Activated T-helper 17 cell treated with anti-CD3 and anti-CD28 coated beads, Interleukin-2, amount 50 U/mL, for 72 hours (primary cell): ENCODE measurements around the gene ABHD11. TPM values are rescaled to one million over a fixed set of nuclear protein-coding genes. Genes with fewer than 3 reads are reported as not detected.
"Not testable (repeated sequence)": the region's sequence is repeated elsewhere in the genome, so short reads cannot be mapped to it uniquely, and the experiment has no call there.

Source experiments
- ATAC-seq: fragments of 150-1000 bp; cut with Tn5 transposase; replicated peaks from 2 replicates; pipeline ENCODE4 v1.10.0; 2021; ENCODE audit warnings: mild to moderate bottlenecking, moderate library complexity
- H3K27ac Mint-ChIP-seq: one replicate; pipeline ENCODE4 v1.8.0; 2022; ENCODE audit warnings: mixed read lengths
- H3K27me3 Mint-ChIP-seq: one replicate; pipeline ENCODE4 v1.8.0; 2022; ENCODE audit warnings: mixed read lengths
- H3K36me3 Mint-ChIP-seq: one replicate; pipeline ENCODE4 v1.8.0; 2022; ENCODE audit warnings: low read depth, mild to moderate bottlenecking, mixed read lengths
- H3K4me1 Mint-ChIP-seq: one replicate; pipeline ENCODE4 v1.8.0; 2022; ENCODE audit warnings: mixed read lengths
- H3K4me3 Mint-ChIP-seq: one replicate; pipeline ENCODE4 v1.8.0; 2022; ENCODE audit warnings: mild to moderate bottlenecking, mixed read lengths
- H3K9me3 Mint-ChIP-seq: one replicate; pipeline ENCODE4 v1.8.0; 2022; ENCODE audit warnings: mixed read lengths
- total RNA-seq, 2 donors: library from RNA; stranded (reverse); gene quantifications; one replicate each; pipeline ENCODE4 v1.2.3, GENCODE V29; 2022

ABHD11 gene
- total RNA-seq, 2 donors from 2014 or later, result 11.9 to 21.2 TPM

DNA sequence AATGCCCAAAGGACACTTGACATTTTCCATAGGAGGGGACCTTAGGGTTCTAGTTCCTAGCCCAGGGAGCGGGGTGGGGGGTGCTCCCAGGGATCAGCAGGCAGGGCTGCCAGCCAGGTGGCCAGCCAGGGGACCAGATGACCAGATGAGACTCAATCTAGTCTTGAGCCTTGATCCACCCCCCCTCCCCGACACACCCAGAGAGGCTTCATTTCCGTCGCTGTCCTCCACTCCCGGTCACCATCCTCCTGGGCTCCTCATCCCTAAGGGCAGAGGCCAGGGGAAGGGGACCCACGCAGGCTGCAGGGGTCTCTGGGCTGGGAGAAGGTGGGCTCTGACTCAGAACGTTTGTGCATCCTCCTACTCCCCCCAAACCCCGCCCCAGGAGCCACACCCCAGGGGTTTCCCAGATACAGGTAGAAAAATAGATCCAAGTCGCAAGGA, 20.1 kb downstream of the ABHD11 start:
- no peaks in the 10 kb centered on the region for H3K27me3 Mint-ChIP-seq
- H3K9me3 Mint-ChIP-seq, result no peaks in the 10 kb centered on the region
- H3K4me3 Mint-ChIP-seq, result peak overlapping the region; percentile 79
- H3K36me3 Mint-ChIP-seq, result peaks cover 17% of the 10 kb centered on the region
- peak overlapping the region; percentile 85 for H3K27ac Mint-ChIP-seq
- peaks cover 14% of the 10 kb centered on the region for H3K4me1 Mint-ChIP-seq
- peak; percentile 5 for ATAC-seq

GRCh38 chr7:73717991-73718405, 20.6 kb downstream of the ABHD11 start:
- H3K27me3 Mint-ChIP-seq, result no peaks in the 10 kb centered on the region
- peaks cover 17% of the 10 kb centered on the region for H3K4me1 Mint-ChIP-seq
- peak overlapping the region; percentile 85 for H3K27ac Mint-ChIP-seq
- peak overlapping the region; percentile 79 for H3K4me3 Mint-ChIP-seq
- no peaks in the 10 kb centered on the region for H3K9me3 Mint-ChIP-seq
- peaks cover 20% of the 10 kb centered on the region for H3K36me3 Mint-ChIP-seq
- ATAC-seq, result peak; percentile 86

DNA sequence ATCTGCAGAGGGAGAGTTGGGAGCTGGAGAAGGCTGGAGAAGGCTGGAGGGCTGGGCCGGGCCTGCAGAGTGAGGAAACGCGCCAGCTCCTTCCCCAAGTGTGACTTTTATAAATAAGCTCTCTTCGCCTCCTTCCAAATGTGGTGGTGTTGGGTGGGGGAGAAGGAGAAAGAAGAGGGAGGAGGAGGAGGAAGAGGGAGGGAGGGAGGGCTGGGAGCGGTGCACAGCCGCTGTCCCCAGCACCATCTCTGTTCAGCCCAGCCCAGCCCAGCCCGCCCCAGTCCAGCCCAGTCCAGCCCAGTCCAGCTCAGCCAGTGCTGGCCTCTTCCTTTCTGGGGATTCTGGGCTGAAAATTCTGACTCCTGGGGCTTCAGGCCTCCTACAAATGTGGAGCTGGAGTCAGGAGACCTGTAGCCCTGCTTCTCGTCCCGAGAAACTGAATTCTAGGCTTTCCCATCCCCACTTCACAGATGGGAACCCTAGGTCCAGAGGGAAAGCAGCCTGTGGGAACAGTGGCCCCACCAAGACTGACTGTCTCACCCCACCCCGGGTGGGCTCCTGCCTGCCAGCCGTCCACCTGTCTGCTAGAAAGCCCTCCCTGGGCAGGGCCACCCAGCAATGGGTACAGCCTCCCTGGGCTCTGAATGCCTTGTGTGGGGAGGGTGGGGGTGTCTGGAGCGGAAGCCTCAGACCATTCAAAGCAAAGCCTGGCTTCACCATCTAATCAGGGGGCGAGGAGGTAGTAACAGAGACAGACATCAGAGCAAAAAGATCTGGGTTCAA, 21.4 kb downstream of the ABHD11 start:
- Mint-ChIP-seq H3K27ac (peak overlapping the region; percentile 85), H3K4me1 (peaks cover 24% of the 10 kb centered on the region), H3K36me3 (peaks cover 27% of the 10 kb centered on the region), H3K27me3 (no peaks in the 10 kb centered on the region), H3K9me3 (no peaks in the 10 kb centered on the region), H3K4me3 (peak overlapping the region; percentile 79)
- ATAC-seq, result no peak

GRCh38 chr7:73716318-73716890, 22.2 kb downstream of the ABHD11 start:
- peak overlapping the region; percentile 79 for H3K27ac Mint-ChIP-seq
- peak overlapping the region; percentile 70 for H3K4me3 Mint-ChIP-seq
- no peaks in the 10 kb centered on the region for H3K27me3 Mint-ChIP-seq

GRCh38 chr7:73715648-73716317, 22.8 kb downstream of the ABHD11 start:
- H3K9me3 Mint-ChIP-seq, result no peaks in the 10 kb centered on the region
- peak; percentile 71 for ATAC-seq
- H3K27ac Mint-ChIP-seq, result peak overlapping the region; percentile 79
- H3K4me3 Mint-ChIP-seq, result peak overlapping the region; percentile 70
- peaks cover 27% of the 10 kb centered on the region for H3K36me3 Mint-ChIP-seq
- peaks cover 24% of the 10 kb centered on the region for H3K4me1 Mint-ChIP-seq
- no peaks in the 10 kb centered on the region for H3K27me3 Mint-ChIP-seq

More at GRCh38 chr7:73716318-73716890, 22.2 kb downstream of the ABHD11 start:
- ATAC-seq, result no peak
- Mint-ChIP-seq H3K36me3 (peaks cover 27% of the 10 kb centered on the region), H3K9me3 (no peaks in the 10 kb centered on the region), H3K4me1 (peaks cover 24% of the 10 kb centered on the region)

DNA sequence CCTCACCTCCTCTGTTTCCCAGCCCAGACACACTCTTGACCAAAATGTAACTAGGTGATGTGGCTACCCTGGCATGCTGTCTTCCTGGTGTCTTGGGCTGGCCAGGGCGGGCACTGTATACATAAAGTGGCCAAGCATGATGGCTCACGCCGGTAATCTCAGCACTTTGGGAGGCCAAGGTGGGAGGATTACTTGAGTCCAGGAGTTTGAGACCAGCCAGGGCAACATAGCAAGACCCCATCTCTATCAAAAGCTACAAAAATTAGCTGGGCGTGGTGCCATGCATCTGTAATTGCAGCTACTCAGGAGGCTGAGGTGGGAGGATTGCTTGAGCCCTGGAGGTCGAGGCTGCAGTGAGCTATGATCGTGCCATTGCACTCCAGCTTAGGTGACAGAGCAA, 25.3 kb downstream of the ABHD11 start:
- Mint-ChIP-seq H3K4me1 (peaks cover 24% of the 10 kb centered on the region), H3K27ac (peak overlapping the region; percentile 58), H3K36me3 (peaks cover 32% of the 10 kb centered on the region)
- H3K9me3 Mint-ChIP-seq, H3K27me3 Mint-ChIP-seq, ATAC-seq, H3K4me3 Mint-ChIP-seq: not testable (repeated sequence)

DNA sequence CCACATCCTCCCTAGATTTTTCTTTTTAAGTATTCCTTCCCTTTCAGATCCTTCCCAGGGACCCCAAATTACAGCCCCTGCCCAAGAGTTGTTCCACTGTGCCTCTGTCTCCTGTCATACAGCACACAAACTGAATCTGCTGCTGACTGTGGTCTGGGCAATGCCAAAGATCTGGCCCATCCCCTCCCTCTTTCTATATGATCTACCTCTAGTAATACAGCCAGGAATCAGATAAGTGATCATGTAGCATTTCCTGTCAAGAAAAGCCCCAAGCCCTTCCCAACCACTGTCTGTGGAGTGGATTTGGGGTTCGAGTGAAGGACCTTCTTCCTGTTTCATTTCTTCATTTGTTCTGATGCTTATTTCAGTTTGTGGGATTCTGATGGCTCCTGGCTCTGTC, 25.8 kb downstream of the ABHD11 start:
- no peaks in the 10 kb centered on the region for H3K27me3 Mint-ChIP-seq
- no peaks in the 10 kb centered on the region for H3K9me3 Mint-ChIP-seq
- no peak overlapping the region for H3K4me3 Mint-ChIP-seq
- peaks cover 33% of the 10 kb centered on the region for H3K36me3 Mint-ChIP-seq
- ATAC-seq, result no peak
- H3K4me1 Mint-ChIP-seq, result peaks cover 19% of the 10 kb centered on the region
- peak overlapping the region; percentile 58 for H3K27ac Mint-ChIP-seq

GRCh38 chr7:73708961-73709549, 29.5 kb downstream of the ABHD11 start:
- Mint-ChIP-seq H3K4me3 (no peak overlapping the region), H3K9me3 (no peaks in the 10 kb centered on the region), H3K36me3 (peaks cover 36% of the 10 kb centered on the region), H3K27ac (no peak overlapping the region), H3K4me1 (peaks cover 15% of the 10 kb centered on the region), H3K27me3 (no peaks in the 10 kb centered on the region)
- ATAC-seq, result no peak

GRCh38 chr7:73707045-73707631, 31.5 kb downstream of the ABHD11 start:
- H3K36me3 Mint-ChIP-seq, result peaks cover 29% of the 10 kb centered on the region
- ATAC-seq, result no peak
- peaks cover 7% of the 10 kb centered on the region for H3K4me1 Mint-ChIP-seq
- no peaks in the 10 kb centered on the region for H3K27me3 Mint-ChIP-seq
- no peaks in the 10 kb centered on the region for H3K9me3 Mint-ChIP-seq
- H3K4me3 Mint-ChIP-seq, result no peak overlapping the region
- peak overlapping the region; percentile 29 for H3K27ac Mint-ChIP-seq

GRCh38 chr7:73706126-73707044, 32.2 kb downstream of the ABHD11 start:
- peak; percentile 92 for ATAC-seq
- H3K27ac Mint-ChIP-seq, result peak overlapping the region; percentile 29

DNA sequence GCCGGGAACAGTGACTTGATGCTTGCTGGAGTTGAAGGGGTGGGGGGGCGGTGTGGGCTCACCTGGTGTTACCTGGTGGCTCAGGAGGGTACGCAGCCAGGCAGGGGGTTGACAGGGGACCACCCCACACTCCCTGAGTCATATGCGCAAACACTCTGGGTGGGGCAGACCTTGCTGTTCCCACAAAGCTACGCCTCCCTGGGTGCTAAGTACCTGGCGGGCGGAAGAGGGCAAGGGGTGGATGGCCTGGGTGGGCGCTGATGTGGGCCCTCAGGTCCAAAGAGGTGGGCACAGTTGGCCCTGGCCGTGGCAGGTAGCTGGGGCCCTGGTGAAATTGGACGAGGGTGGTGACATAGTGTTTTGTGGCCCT, 33.1 kb downstream of the ABHD11 start:
- no peak for ATAC-seq
- Mint-ChIP-seq H3K4me3 (no peak overlapping the region), H3K4me1 (peaks cover 10% of the 10 kb centered on the region)

More at GRCh38 chr7:73706126-73707044, 32.2 kb downstream of the ABHD11 start:
- H3K4me3 Mint-ChIP-seq, result no peak overlapping the region
- peaks cover 36% of the 10 kb centered on the region for H3K36me3 Mint-ChIP-seq
- no peaks in the 10 kb centered on the region for H3K27me3 Mint-ChIP-seq
- H3K4me1 Mint-ChIP-seq, result peaks cover 10% of the 10 kb centered on the region
- H3K9me3 Mint-ChIP-seq, result no peaks in the 10 kb centered on the region

GRCh38 chr7:73704640-73705550, 33.7 kb downstream of the ABHD11 start:
- H3K27me3 Mint-ChIP-seq, result no peaks in the 10 kb centered on the region
- H3K4me3 Mint-ChIP-seq, result no peak overlapping the region
- no peak overlapping the region for H3K27ac Mint-ChIP-seq
- H3K4me1 Mint-ChIP-seq, result peaks cover 10% of the 10 kb centered on the region
- H3K36me3 Mint-ChIP-seq, result peaks cover 49% of the 10 kb centered on the region
- ATAC-seq, result no peak
- no peaks in the 10 kb centered on the region for H3K9me3 Mint-ChIP-seq

More for the DNA sequence above, 33.1 kb downstream of the ABHD11 start:
- H3K27me3 Mint-ChIP-seq, result no peaks in the 10 kb centered on the region
- H3K27ac Mint-ChIP-seq, result no peak overlapping the region
- peaks cover 43% of the 10 kb centered on the region for H3K36me3 Mint-ChIP-seq
- H3K9me3 Mint-ChIP-seq, result no peaks in the 10 kb centered on the region
